Ovary (tissue), 1 donor: Measurements from ENCODE around the gene PBX4.

Experiments used
- EP300 ChIP-seq: sonication (generic); formaldehyde crosslinking; IDR thresholded peaks from one replicate; pipeline ENCODE4 v1.6.1; 2017; ENCODE audit warnings: antibody characterized with exemption
- POLR2A ChIP-seq: fragments of 450-650 bp; IDR thresholded peaks from one replicate; pipeline ENCODE4 v1.6.1; 2017; ENCODE audit warnings: antibody characterized with exemption, mild to moderate bottlenecking, moderate library complexity

DNA sequence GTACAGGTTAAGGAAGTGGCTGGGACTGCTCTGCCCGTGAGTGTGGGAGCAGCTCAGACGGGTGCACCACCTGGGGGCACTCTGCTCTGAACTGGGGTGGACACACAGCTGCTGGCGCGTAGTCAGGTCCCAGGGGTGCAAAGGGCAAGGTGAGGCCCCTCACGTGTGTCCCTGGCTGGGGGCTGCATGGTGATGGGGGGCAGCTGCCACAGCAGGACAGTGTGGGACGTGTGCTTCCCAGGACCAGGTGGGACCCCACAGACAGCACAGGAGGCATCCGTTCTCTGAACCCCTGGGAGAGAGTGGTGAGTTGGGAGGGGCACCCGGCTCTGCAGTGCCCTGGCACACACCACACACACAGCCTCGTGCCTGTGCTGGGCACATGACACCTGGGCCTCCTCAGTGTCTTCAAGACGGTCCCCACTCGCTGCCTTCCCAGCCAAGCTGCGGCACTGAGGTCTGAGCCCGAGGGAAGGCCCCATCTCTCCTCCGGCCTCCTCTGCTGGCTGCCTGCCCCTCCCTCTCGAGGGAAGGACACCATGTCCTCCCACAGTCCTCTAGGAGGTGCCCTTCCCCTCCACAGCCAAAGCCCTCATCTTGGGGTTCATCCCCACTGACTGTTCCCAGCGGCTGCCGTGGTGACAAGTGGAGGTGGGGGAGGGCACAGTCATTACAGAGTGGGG, 55.7 kb downstream of the PBX4 start:
- TF ChIP-seq POLR2A (no peak), EP300 (no peak)
